IMR-90 (cell line): ENCODE data around the gene GSTM3. TPM values are rescaled to one million over a fixed set of nuclear protein-coding genes. Genes with fewer than 3 reads are reported as not detected.

Experiments used
- ATAC-seq: fragments of 200-7000 bp; cut with Tn5 transposase; 2 replicates; pipeline ENCODE4 v1.9.1; 2020; ENCODE audit warnings: low read depth, mild to moderate bottlenecking, moderate library complexity
- BruUV-seq: library from RNA; stranded (reverse); fragments of 400-500 nt; replicated peaks from 2 replicates; lab custom pipeline; 2021; lab: Mats Ljungman, UMichigan
- CTCF ChIA-PET: fragments of 300-600 bp; formaldehyde crosslinking; extraction: SDS; loops from one replicate; lab custom pipeline; 2021; ENCODE audit warnings: antibody characterized with exemption; lab: Yijun Ruan, JAX
- POLR2A ChIA-PET: fragments of 300-600 bp; sonication (Branson Sonifier 250); formaldehyde crosslinking; loops from one replicate; lab custom pipeline; 2022; ENCODE audit warnings: antibody characterized with exemption; ENCODE audit not compliant: unreplicated experiment; lab: Charles Lee
- DNase-seq: peaks from one replicate; pipeline ENCODE4 v3.0.0; 2013
- H2AFZ ChIP-seq: replicated peaks from 2 replicates; pipeline ENCODE3; 2013; ENCODE audit warnings: low read length, mild to moderate bottlenecking; ENCODE audit not compliant: poor library complexity
- H2AK5ac ChIP-seq: 2 replicates; pipeline ENCODE4 v1.6.1; 2013; ENCODE audit warnings: low read depth, low read length, inconsistent platforms
- H2AK9ac ChIP-seq: replicated peaks from 2 replicates; pipeline ENCODE3; 2013; ENCODE audit warnings: mild to moderate bottlenecking, low read depth, low read length, moderate library complexity; ENCODE audit not compliant: poor library complexity
- H2BK120ac ChIP-seq: 2 replicates; pipeline ENCODE4 v1.6.1; 2013; ENCODE audit warnings: low read depth, low read length, inconsistent platforms
- H2BK15ac ChIP-seq: 3 replicates; pipeline ENCODE4 v1.6.1; 2013; ENCODE audit warnings: low read depth, low read length, inconsistent platforms
- H2BK20ac ChIP-seq: 2 replicates; pipeline ENCODE4 v1.6.1; 2013; ENCODE audit warnings: low read depth, mild to moderate bottlenecking, inconsistent platforms, low read length, moderate library complexity
- H2BK5ac ChIP-seq: 2 replicates; pipeline ENCODE4 v1.6.1; 2013; ENCODE audit warnings: mild to moderate bottlenecking, low read depth, low read length, inconsistent platforms; ENCODE audit not compliant: poor library complexity, severe bottlenecking
- H3K14ac ChIP-seq: replicated peaks from 2 replicates; pipeline ENCODE4 v1.6.1; 2013; ENCODE audit warnings: low read depth, low read length, inconsistent platforms
- H3K18ac ChIP-seq: 2 replicates; pipeline ENCODE4 v1.6.1; 2013; ENCODE audit warnings: low read depth, low read length, control low read depth
- H3K23ac ChIP-seq: 2 replicates; pipeline ENCODE4 v1.6.1; 2013; ENCODE audit warnings: low read depth, low read length, inconsistent platforms
- H3K27ac ChIP-seq: 2 replicates; pipeline ENCODE4 v1.5.1; 2013; ENCODE audit warnings: mild to moderate bottlenecking, control low read depth, low read length; ENCODE audit not compliant: insufficient read depth
- H3K27me3 ChIP-seq: 2 replicates; pipeline ENCODE4 v1.6.1; 2013; ENCODE audit warnings: low read length; ENCODE audit not compliant: control insufficient read depth, insufficient read depth
- H3K36me3 ChIP-seq: 2 replicates; pipeline ENCODE4 v1.6.1; 2013; ENCODE audit warnings: low read length, mixed read lengths; ENCODE audit not compliant: control insufficient read depth, insufficient read depth
- H3K4ac ChIP-seq: 2 replicates; pipeline ENCODE4 v1.6.1; 2013; ENCODE audit warnings: low read depth, low read length, inconsistent platforms
- H3K4me1 ChIP-seq: 2 replicates; pipeline ENCODE4 v1.6.1; 2013; ENCODE audit warnings: low read length, mixed read lengths; ENCODE audit not compliant: control insufficient read depth, insufficient read depth
- H3K4me2 ChIP-seq: 2 replicates; pipeline ENCODE4 v1.6.1; 2013; ENCODE audit warnings: low read depth, mild to moderate bottlenecking, control low read depth, low read length, moderate library complexity
- H3K4me3 ChIP-seq: 2 replicates; pipeline ENCODE4 v1.5.1; 2013; ENCODE audit warnings: low read depth, mild to moderate bottlenecking, control low read depth, low read length, moderate library complexity; ENCODE audit not compliant: insufficient read depth
- H3K56ac ChIP-seq: 2 replicates; pipeline ENCODE4 v1.6.1; 2013; ENCODE audit warnings: low read length, inconsistent platforms; ENCODE audit not compliant: insufficient read depth; ENCODE audit errors: extremely low read depth
- H3K79me1 ChIP-seq, 2 experiments: 2 replicates each; pipeline ENCODE4 v1.6.1; 2013; ENCODE audit warnings: low read length in 2 of 2, inconsistent platforms in 1 of 2, low read depth in 1 of 2
- H3K9ac ChIP-seq: 2 replicates; pipeline ENCODE4 v1.6.1; 2013; ENCODE audit warnings: low read depth, low read length, control low read depth
- H3K9me1 ChIP-seq: 2 replicates; pipeline ENCODE4 v1.6.1; 2013; ENCODE audit warnings: low read length, inconsistent platforms; ENCODE audit not compliant: insufficient read depth
- H3K9me3 ChIP-seq: 2 replicates; pipeline ENCODE4 v1.6.1; 2013; ENCODE audit warnings: low read length; ENCODE audit not compliant: control insufficient read depth, insufficient read depth
- H4K20me1 ChIP-seq: 2 replicates; pipeline ENCODE4 v1.6.1; 2013; ENCODE audit warnings: low read length, inconsistent platforms; ENCODE audit not compliant: insufficient read depth
- H4K5ac ChIP-seq: 2 replicates; pipeline ENCODE4 v1.6.1; 2013; ENCODE audit warnings: mild to moderate bottlenecking, low read depth, low read length, control low read depth
- H4K8ac ChIP-seq, 2 experiments: 2 replicates each; pipeline ENCODE4 v1.6.1; 2013; ENCODE audit warnings: low read depth in 2 of 2, low read length in 2 of 2, control low read depth in 1 of 2, inconsistent platforms in 1 of 2
- H4K91ac ChIP-seq: 2 replicates; pipeline ENCODE4 v1.6.1; 2013; ENCODE audit warnings: low read depth, low read length, inconsistent platforms; ENCODE audit not compliant: insufficient read depth
- BHLHE40 ChIP-seq: fragments of 150-350 bp; IDR thresholded peaks from 2 replicates; pipeline ENCODE4 v1.6.1; 2016; ENCODE audit warnings: mild to moderate bottlenecking, low read depth, low read length
- CEBPB ChIP-seq: IDR thresholded peaks from 2 replicates; pipeline ENCODE4 v1.6.1; 2012; ENCODE audit warnings: low read depth, low read length, improper control_type of control experiment
- NFE2L2 ChIP-seq: fragments of 150-350 bp; IDR thresholded peaks from 2 replicates; pipeline ENCODE4 v1.6.1; 2016; ENCODE audit warnings: low read depth, mild to moderate bottlenecking, low read length
- WGBS, 2 experiments: methylation state at CpG; one replicate each; pipeline versions ENCODE4 v1.1.5 to v1.1.7; 2013; ENCODE audit warnings: missing lambda C conversion rate in 2 of 2; ENCODE audit not compliant: insufficient read length in 1 of 2; ENCODE audit errors: extremely low coverage in 2 of 2; 5-methylcytosine and 5-hydroxymethylcytosine counted together
- dilution Hi-C: fragments of 300-500 bp; cut with HindIII; formaldehyde crosslinking; loops from one replicate; pipeline ENCODE4 v1.14.3; 2018; ENCODE audit warnings: low sequenced_read_pairs; ENCODE audit not compliant: unreplicated experiment
- in situ Hi-C: fragments of 300-500 bp; cut with MboI; formaldehyde crosslinking; loops from 3 replicates; pipeline ENCODE4 v1.14.3; 2019; ENCODE audit warnings: low sequenced_read_pairs, inconsistent platforms, mixed read lengths
- intact Hi-C: fragments of 100-400 bp; cut with micrococcal nuclease; formaldehyde crosslinking; loops from 2 replicates; pipeline ENCODE4 v1.10.0; 2022
- polyA plus RNA-seq, 3 experiments: library from polyadenylated mRNA; depleted of rRNA; stranded (reverse); fragments of >200 nt; gene quantifications; 2 replicates each; pipeline ENCODE4 v1.2.3, GENCODE V29; 2012; ENCODE audit warnings: low replicate concordance in 1 of 3
- total RNA-seq: library from RNA; depleted of rRNA; stranded (reverse); fragments of >200 nt; gene quantifications from 2 replicates; pipeline ENCODE4 v1.2.3, GENCODE V29; 2012

Gene GSTM3
- total and polyA plus RNA-seq, 2 of the 4 experiments (the other 2 are of a cell fraction), result 102 to 131 TPM

- DNase-seq, result no peak
- in situ Hi-C loops, result no loop called here
- POLR2A ChIA-PET, result no interaction called here
These were observed 27.2 kb downstream of the GSTM3 start for GRCh38 chr1:109713636-109714035.

More at GRCh38 chr1:109713636-109714035, 27.2 kb downstream of the GSTM3 start:
- CTCF ChIA-PET, result no interaction called here
- 80% methylated on average over 1 of the region's 5 CpGs; no CpG with 5 or more reads in 1 of the 2 experiments for WGBS, 2 experiments
- H2AFZ ChIP-seq, result no peak overlapping the region
- no peak overlapping the region for H3K9ac ChIP-seq
- no peak overlapping the region for H3K4me2 ChIP-seq
- no peak overlapping the region for H3K4ac ChIP-seq
- no peak overlapping the region for H4K8ac ChIP-seq
- ATAC-seq, result no peak
- H3K4me3 ChIP-seq, result no peak overlapping the region
- intact Hi-C loops (no loop called here), dilution Hi-C loops (no loop called here)
- no peak overlapping the region for H4K91ac ChIP-seq
- H4K5ac ChIP-seq, result no peak overlapping the region
- H2BK15ac ChIP-seq, result no peak overlapping the region
- no peak overlapping the region for H3K27ac ChIP-seq
- H2BK20ac ChIP-seq, result no peak overlapping the region
- no TSS peak for BruUV-seq
- 0 out of 2 replicates have a peak, but pooled peaks cover 2% of the 10 kb centered on the region for H3K4me1 ChIP-seq
- H3K23ac ChIP-seq, result no peak overlapping the region
- no peak overlapping the region for H3K18ac ChIP-seq
- H3K79me1 ChIP-seq, result no peaks in the 10 kb centered on the region
- H3K14ac ChIP-seq, result no peak overlapping the region
- H4K20me1 ChIP-seq, result no peaks in the 10 kb centered on the region
- no peaks in the 10 kb centered on the region for H3K36me3 ChIP-seq
- H3K9me1 ChIP-seq, result no peaks in the 10 kb centered on the region
- H2BK5ac ChIP-seq, result no peak overlapping the region
- no peak overlapping the region for H2BK120ac ChIP-seq
- H3K27me3 ChIP-seq, result no peaks in the 10 kb centered on the region; the same call in 1 of the 2 replicates
- H2AK9ac ChIP-seq, result no peak overlapping the region
- no peak overlapping the region for H3K56ac ChIP-seq
- H2AK5ac ChIP-seq, result no peak overlapping the region
- no peak for TF ChIP-seq NFE2L2
- no peak for TF ChIP-seq BHLHE40
- TF ChIP-seq CEBPB, result no peak
- peaks cover 2% of the 10 kb centered on the region; the same call in 1 of the 2 replicates for H3K9me3 ChIP-seq
